Measurements from ENCODE around the gene TRAPPC6A.
A peak's percentile ranks its signal among the peaks of the same experiment; 100 is the strongest.

TRAPPC6A gene

DNA sequence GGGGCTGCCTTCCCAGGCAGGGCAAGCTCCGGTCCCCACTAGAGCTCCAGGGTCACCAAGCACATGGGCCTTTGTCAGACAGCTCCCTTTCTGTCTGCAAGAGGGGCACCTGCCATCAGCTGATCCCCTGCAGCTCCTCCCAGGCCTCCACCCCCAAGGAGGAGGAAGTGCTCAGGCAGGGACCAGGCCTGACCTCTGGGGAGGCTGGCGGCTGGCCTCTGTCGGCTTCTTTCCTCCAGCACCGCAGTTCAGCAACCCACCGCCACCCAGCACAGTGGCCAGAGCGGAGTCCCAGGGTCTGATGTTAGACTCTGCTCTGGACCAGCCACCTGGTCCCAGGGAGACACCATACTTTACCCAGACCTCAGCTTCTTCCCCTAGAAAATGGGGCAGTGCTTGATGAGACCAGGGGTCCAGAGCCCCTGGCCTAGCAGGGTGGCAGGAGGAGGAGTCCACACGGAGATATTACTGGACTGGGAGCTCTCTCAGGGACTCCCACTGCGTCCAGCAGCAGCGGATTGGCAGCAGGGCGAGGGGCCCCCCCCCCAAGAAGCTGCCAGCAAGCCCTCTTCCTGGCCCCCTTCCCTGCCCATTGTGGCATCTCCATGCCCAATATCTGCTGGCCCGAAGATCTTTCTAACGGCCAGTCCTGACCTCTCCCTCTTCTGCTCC lies 41.4 kb downstream of the TRAPPC6A start:
- DNase-seq (ENCODE audit: low read depth), result no peak
- TF ChIP-seq, protein P1, sequence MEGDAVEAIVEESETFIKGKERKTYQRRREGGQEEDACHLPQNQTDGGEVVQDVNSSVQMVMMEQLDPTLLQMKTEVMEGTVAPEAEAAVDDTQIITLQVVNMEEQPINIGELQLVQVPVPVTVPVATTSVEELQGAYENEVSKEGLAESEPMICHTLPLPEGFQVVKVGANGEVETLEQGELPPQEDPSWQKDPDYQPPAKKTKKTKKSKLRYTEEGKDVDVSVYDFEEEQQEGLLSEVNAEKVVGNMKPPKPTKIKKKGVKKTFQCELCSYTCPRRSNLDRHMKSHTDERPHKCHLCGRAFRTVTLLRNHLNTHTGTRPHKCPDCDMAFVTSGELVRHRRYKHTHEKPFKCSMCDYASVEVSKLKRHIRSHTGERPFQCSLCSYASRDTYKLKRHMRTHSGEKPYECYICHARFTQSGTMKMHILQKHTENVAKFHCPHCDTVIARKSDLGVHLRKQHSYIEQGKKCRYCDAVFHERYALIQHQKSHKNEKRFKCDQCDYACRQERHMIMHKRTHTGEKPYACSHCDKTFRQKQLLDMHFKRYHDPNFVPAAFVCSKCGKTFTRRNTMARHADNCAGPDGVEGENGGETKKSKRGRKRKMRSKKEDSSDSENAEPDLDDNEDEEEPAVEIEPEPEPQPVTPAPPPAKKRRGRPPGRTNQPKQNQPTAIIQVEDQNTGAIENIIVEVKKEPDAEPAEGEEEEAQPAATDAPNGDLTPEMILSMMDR (conservative IDR thresholded peaks at IDR 0.05; ENCODE audit: low read length), result no peak
- no peak overlapping the region for H3K4me3 ChIP-seq (ENCODE audit: low read length)

DNA sequence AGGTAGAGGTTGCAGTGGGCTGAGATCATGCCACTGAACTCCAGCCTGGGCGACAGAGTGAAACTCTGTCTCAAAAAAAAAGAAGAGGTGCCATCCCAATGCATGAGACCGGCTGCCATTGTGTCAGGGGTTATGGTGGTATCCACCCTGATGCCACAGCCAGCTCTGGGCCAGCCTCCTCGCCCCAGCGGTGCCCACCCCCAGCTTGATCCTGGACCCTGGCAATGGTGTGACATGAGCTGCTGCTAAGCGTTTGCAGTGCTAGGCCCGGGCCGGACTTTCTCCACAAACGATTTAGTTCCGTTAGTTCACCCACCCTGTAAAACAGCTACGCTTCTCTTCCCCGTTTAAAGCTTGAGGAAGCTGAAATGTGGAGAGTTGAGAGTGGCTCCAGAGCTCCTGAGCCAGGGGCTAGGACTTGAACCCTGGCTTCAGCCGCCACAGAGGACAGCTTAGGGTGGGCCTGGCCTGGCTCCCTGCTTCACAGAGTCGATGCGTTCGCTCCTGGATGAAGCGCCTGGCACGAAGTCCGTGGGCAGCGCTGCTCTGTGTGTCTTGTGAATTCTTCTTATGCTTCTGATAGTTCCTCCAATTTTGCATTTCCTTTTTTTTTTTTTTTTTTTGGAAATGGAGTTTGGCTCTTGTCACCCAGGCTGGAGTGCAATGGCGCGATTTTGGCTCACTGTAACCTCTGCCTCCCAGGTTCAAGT lies 42.7 kb downstream of the TRAPPC6A start:
- TF ChIP-seq, protein P1 (conservative IDR thresholded peaks at IDR 0.05; ENCODE audit: low read length), result no peak
- no peak for DNase-seq (ENCODE audit: low read depth)
- H3K4me3 ChIP-seq (ENCODE audit: low read length), result no peak overlapping the region

DNA sequence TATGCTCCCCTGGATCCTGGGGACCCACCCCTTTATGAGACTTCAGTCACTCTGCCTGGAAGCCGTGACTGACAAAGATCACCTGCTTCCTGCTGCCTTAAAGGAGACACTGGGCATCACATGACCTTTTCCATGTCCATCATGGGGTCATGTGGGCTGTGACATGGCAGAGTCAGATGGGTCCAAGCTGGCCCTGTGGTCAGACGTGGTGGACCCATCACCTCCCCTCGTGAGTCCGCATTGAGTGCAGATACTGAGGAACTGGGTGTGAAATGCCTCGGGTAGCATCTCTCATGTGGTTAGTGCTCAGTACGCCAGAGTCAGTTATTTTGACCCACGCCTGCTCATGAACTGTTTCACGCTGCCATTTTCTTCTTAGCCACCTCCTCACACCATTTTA lies 44.4 kb downstream of the TRAPPC6A start:
- TF ChIP-seq, protein P1 (conservative IDR thresholded peaks at IDR 0.05; ENCODE audit: low read length), result no peak
- H3K4me3 ChIP-seq (ENCODE audit: low read length), result no peak overlapping the region

DNA sequence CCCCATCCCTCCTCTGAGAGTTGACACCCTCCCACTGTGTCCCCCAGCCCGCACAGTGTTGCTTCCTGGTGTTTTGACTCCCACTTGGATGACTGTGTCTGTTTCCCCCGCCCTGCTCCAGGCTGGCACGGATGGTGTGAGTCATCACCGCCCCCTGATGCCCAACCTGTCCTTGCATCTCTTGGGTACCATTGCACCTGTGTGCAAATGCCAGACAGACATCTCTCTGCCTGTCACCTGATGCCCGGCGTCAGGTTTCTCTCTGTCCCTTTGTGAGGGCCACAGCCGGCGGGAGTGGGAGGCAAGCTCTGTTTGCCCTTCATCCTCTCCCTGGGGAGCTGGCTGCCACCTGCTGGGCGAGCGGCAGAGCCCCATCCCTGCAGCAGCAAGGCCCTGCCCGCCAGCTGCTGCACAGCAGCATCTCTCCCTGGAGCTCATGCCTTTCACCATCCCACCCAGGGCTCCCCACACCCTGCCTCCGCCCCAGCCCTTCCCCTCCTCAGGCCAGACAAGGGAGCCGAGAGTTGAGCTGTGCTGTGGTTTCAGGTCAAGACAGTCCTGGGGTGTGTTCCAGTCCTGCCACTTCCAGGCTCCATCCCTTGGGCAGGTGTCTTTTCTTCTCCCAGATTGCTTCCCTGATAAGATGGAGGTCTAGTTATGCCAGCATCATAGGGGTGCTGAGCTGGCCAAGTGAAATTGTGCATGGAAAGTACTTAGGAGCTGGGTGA lies 47.0 kb downstream of the TRAPPC6A start:
- no peak for DNase-seq (ENCODE audit: low read depth)
- TF ChIP-seq, protein P1 (conservative IDR thresholded peaks at IDR 0.05; ENCODE audit: low read length), result peak; percentile 22; the same call in 1 of the 2 replicates
- H3K4me3 ChIP-seq (ENCODE audit: low read length), result no peak overlapping the region

More for the DNA sequence above, 44.4 kb downstream of the TRAPPC6A start:
- DNase-seq (ENCODE audit: low read depth), result no peak

DNA sequence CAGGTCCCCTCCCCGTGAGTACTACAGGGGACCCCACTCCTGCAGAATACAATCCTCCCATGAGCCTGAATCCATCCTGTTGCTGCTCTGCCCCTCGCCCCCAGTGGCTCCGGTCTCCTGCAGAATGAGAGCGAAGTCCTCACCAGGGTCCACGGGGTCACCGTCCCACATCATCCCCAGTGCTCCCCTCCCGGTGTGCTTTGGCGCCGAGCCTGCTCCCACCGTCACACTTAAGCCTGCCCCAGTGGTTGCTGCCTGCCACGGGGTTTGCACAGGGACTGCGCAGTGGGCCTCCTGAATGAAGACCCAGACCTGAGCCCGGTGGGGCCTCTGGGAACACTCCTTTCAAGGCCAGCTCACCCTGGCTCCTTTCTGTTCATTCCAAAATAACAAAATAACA lies 47.8 kb downstream of the TRAPPC6A start:
- H3K4me3 ChIP-seq (ENCODE audit: low read length), result no peak overlapping the region
- TF ChIP-seq, protein P1 (conservative IDR thresholded peaks at IDR 0.05; ENCODE audit: low read length), result no peak
- no peak for DNase-seq (ENCODE audit: low read depth)

DNA sequence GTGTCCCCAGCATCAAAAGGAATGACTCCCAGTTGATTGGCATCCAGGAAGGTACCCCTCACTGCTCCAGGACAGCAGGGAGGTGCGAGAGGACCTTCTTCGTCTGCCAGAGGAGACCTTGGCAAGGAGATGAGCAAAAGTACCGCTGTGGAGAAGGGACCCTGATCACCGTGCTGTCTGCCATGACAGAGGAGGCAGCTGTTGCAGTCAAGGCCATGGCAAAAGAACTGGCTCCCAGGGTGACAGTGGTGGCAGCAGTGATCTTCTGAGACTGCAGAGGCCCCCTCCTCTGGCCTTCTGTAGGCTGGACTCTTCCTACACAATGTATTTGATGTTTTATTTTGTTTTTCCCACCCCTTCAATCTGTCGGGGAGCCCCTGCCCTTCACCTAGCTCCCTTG lies 49.2 kb downstream of the TRAPPC6A start:
- no peak for DNase-seq (ENCODE audit: low read depth)
- TF ChIP-seq, protein P1 (conservative IDR thresholded peaks at IDR 0.05; ENCODE audit: low read length), result no peak
- H3K4me3 ChIP-seq (ENCODE audit: low read length), result no peak overlapping the region

Data from AG10803 (cell line).